GM18505 (cell line): ENCODE data around the gene GNRHR.
"Not testable (repeated sequence)": the region's sequence is repeated elsewhere in the genome, so short reads cannot be mapped to it uniquely, and the experiment has no call there.

Experiments
- ATAC-seq: cut with Tn5 transposase; IDR thresholded peaks from one replicate; pipeline ENCODE4 v1.9.1; 2021; ENCODE audit not compliant: unreplicated experiment
- POLR2A ChIP-seq: IDR thresholded peaks from 4 replicates; pipeline ENCODE4 v1.6.1; 2011; ENCODE audit warnings: borderline replicate concordance; ENCODE audit not compliant: insufficient read depth, insufficient read length; ENCODE audit errors: extremely low read depth

GNRHR gene

DNA sequence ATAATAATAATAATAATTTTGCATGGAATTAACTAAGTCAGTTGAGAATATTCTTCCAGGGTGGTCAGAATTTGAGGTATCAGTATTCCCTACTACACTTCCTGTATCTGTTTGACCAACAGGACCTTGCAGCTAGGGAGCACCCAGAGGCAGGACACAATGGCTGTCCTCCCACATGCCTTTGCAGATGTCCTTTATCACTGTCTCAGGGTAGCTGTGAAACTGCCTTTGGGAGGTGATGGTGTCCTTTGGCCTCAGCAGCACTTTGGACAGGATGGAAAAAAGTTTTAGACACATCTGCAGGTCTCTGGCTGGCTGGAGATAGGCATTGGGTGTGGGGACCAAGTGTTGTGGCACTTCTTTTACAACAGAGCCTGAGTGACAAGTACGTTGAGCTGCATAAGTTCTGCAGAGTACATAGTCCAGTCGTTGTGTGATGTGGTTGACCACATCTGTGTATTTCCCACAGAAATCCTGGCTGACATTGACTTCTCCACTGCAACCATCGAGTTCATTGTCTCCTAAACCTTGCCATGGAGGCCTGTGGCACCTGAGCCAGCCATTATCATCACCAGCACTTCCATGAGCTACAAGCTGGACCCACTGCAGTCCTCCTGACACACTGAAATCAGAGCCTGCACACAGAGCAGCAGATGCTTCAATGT is 34.1 kb downstream of the GNRHR start:
- ATAC-seq = no peak

DNA sequence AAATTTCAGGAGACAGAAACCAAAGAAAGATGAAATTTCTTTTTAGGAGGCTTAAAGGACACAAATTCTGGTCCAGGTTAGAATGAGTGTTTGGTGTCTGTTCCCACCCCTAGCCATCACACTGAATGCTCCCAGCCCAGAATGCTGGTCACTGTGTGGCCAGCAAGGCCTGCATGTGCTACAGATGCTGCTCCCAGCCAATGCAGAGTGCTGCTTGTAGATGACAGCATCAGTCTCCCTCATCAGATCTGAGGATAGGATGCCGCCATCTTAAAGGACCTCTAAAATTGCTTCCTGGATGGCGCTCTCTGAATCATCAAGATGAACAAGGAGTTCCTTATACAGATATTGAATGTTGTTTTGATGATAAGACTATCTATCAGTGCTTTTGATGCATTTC is 35.3 kb downstream of the GNRHR start:
- no peak for ATAC-seq

More for the DNA sequence above, 34.1 kb downstream of the GNRHR start:
- no peak for TF ChIP-seq POLR2A

DNA sequence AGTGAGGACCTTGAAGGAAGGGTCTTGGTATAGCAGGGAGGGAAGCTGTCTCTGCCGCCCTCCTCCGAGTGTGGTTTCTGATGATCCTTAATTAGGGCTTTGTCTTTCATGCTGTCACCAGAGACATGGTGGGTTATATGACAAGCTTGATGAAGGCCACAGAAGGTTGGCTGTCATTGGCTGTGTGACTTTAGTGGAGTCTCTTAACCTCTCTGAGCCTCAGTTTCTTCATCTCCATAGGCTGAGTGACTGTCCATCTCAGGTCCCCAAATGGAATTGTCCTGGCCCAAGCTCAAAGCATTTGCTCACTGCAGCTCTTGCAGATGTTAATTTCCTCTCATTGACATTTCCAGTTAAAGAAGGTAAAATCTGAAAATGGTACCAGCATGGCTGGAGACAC is 36.6 kb downstream of the GNRHR start:
- no peak for TF ChIP-seq POLR2A
- no peak for ATAC-seq

More for the DNA sequence above, 35.3 kb downstream of the GNRHR start:
- TF ChIP-seq POLR2A = no peak

DNA sequence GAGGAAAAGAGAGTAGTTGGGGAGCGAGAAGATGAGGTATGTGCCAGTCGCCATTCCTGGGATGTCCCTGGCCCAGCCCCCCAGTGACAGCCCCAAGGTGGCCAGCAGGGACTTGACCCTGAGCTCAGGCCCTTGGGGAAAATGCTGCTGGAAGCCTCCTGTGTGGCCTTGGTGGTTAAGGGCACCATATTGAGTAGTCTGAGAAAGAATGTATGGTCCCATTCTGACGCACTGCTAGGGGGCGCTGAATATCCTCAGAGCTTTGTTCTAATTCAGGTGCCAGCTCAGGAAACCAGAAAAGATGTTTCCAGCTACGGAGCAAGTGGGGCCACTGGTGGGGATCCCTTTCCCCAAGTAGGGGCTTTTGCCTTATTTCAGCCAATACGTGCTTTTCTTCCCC is 39.2 kb downstream of the GNRHR start:
- TF ChIP-seq POLR2A = no peak
- ATAC-seq = no peak

DNA sequence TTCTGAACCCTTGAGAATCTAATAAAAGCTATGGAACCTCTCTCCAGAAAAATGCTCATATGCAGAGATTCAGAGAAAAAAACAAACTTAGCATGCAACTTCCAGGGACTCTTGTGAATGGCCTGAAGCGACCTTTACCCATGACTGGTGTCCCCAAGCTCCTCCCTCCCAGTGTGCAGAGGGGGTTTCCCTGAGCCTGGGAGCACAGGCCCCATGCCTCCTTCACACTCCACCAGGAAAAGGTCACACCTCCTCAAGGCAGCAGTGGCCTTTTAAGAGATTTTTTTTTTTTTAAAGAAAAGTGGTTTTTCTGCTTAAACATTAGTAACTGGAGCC is 40.0 kb downstream of the GNRHR start:
- TF ChIP-seq POLR2A = no peak
- ATAC-seq = no peak

DNA sequence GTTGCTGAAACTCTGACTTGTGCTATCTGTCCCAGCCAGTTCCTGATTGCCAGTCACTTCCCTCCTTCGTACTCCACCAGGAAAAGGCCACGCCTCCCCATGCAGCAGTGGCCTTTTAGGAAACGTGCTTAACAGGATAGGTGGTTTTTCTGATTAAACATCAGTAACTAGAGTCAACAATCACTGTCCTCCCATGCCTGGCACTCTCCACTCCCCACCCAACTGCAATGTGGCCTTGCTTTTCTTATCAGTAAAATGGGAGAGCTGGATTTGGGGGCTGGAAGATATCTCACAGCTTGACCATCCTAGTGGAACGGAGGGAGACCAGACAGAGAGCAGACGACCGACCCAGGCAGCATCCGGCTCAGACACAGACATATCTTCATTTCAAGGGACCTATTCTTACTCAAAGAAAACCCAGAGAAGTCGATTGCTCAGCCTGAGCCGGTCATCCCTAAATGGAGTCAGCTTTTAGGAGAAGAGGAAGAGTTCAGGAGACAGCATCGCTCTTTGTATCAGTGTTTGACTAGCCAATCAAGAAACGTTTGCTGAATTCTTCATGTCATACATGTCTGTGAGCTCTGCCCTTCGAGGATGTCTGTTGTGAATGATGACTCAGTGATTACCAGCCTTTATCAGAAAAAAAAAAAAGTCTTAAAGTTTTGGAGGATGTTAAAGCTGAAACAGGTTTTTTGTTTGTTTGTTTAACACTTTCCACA is 40.5 kb downstream of the GNRHR start:
- TF ChIP-seq POLR2A = no peak
- no peak for ATAC-seq

DNA sequence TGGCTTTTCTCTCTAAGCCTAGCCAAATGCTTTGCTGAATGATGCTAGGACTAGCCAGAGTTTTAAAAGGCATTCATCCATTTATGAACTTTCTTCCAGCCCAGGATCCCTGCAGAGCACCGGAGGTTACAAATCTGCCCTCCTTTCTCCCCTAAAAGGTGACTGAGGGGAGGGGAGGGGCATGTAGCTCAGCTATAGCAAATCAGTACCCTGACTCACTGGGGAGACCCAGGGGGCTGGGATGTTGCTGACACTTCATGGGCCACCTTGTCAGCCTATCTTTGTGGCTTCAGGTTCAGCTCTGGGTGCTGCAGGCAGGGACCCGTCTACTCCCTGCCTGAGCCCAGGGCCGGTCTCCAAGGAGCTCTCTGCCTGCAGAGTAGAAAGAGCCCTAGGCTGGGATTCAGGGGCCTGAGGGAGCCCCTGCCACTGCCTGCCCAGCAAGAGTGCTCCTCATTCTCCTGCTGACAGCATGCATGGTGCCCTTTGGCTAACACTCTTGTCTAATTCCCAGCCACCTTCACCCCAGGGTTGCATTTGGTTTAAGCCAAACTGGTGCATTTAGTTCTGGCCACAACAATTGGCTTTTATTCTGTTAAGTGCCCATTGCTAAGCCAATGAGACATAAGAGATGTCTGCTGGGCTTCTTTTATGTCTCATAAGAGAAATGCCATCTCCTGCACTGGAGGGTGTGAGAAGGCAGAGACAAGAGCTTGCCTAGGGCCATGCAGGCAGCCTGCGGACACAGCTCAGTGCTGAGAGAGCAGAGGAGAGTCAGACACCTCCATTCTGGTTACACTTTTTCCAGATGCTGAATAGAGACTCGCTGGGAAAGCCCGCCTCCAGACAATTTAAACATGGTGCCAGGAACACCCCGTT is 41.3 kb downstream of the GNRHR start:
- ATAC-seq = no peak

DNA sequence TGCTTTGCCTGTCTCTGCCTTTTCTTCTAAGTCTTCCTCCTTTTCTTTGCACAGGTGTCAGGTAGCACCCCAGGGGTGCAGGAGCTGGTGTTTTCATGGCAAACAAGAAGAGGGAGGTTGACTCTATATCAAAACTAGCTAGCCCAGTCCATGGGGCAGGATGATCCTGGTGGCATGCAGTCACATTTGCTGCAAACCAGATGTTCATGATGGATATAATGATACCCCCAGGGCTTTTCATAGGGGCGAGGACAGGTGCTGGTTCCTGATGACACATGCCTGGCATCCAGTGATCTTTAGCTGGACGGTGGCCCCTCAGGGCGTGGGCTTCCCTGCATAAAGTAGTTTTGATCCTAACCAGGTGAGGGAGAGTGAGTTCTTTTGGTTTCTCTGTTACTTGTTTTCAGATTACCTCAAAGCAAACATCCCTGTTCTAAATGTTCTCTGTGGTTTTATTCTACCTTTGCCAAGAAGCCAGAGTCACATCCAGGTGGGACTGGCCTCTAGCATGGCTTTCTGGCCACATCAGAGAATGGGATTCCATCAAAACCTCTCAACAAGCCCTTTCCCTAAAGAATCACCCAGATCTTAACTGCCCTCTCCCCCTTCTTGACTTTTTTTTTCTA is 42.1 kb downstream of the GNRHR start:
- ATAC-seq = no peak
- TF ChIP-seq POLR2A = no peak

More for the DNA sequence above, 41.3 kb downstream of the GNRHR start:
- no peak for TF ChIP-seq POLR2A

DNA sequence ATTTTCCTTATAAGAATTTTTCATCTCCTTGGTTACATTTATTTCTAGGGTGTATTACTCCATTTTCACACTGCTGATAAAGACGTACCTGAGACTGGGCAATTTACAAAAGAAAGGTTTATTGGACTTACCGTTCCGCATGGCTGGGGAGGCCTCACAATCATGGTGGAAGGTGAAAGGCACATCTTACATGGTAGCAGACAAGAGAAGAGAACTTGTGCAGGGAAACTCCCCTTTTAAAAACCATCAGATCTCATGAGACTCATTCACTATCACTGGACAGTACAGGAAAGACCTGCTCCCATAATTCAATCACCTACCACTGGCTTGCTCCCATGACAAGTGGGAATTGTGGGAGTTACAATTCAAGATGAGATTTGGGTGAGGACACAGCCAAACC is 47.5 kb downstream of the GNRHR start:
- not testable (repeated sequence) for ATAC-seq

DNA sequence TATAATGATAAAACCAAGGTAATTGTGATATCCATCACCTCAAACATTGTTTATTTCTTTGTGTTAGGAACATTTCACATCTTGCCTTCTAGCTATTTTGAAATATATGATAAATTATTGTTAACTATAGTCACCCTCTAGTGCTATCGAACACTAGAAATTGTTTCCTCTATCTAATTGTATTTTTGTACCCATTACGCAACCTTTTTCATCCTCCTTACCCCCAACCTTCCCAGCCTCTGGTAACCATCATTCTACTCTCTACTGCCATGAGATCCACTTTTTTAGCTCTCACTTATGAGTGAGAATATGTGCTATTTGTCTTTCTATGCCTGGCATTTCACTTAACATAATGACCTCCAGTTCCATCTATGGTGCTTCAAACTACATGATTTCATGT is 49.3 kb downstream of the GNRHR start:
- ATAC-seq = no peak
- no peak for TF ChIP-seq POLR2A

DNA sequence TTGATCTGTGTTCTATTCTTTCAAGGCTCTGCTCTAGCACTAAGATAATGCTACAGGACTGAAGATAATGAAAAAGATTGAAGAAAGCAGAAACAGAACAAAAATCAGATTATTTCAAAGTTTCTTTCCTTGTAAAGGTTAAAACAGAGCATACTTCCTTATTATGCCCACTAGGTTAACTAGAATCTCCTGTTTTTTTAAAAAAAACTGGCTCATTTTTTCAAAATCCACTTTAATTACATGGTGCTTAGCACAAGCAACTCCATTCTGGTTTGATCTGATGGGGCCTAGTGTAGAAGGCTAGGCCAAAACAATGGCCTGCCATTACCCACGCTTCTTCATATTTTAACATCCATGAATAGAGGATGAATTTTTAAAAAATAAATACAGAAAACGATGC is 52.0 kb downstream of the GNRHR start:
- TF ChIP-seq POLR2A = no peak
- ATAC-seq = no peak

DNA sequence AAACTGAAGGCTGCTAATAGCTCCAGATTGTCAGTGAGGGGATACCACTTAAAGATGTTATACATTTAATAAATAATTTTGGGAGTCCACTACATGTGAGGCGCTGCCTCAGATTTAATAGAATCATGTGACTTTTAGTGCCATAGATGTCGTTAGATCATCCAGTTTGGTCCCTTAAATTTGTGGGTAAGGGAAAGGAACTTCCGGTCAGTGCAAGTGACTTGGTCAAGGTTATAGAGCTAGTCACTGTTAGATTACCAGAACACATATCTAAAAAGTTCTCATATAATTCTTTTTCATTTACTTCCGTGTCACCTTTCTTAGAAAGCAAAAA is 52.7 kb downstream of the GNRHR start:
- no peak for TF ChIP-seq POLR2A
- no peak for ATAC-seq

DNA sequence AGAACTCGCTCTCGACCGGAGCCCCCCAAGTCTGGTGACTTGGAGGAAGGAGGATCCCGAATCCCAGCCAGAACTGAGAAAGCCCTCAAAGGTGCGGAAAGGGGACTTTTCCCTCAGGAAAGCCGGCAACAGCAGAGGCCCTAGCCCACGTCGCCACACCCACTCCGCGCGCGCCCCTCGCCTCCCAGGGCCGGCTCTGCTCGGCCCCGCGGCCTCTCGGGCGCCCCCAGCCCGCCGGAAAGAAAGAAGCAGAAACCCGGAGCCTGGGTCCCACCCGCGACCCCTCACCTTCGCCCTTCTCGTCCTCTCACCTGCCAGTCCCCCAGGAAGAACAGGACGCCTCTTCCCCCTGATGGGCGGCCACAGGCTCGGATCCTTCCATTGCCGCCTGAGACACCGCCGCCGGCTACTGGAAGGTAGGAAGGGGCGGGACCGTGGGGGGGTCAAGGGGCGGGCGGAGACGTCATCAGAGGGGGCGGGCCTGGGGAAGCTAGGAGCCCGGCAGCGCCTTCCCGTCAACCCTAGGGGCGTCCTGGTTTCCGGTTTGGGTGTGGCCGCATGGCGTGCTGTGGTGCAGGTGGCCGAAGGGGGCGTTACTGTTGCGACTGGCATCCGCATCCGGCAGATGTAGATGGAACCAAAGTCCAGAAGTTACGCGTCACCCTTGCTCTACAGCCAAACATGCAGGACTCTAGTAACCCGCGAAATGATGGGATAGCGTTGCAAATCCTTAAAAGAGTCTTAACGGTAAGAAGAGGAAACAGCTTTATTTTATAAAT is 53.3 kb downstream of the GNRHR start, which contains the start of gene UBA6:
Gene UBA6, minus strand, starts transcription at position 418 of the 779 bp plus-strand sequence. Its CDS starts 36 bp downstream, at position 382.
- peak; percentile 92 for TF ChIP-seq POLR2A
- peak; percentile 98 for ATAC-seq
